ENCODE measurements around the gene SIPA1L3.

SIPA1L3 gene

GRCh38 chr19:38221919-38222830 lies 315.2 kb downstream of the SIPA1L3 start:
- TF ChIP-seq NFIC (IDR thresholded peaks at IDR 0.05) (no peak), ZBTB7A (IDR thresholded peaks at IDR 0.05; ENCODE audit: low read depth) (no peak), RAD21 (IDR thresholded peaks at IDR 0.05; ENCODE audit: low read depth) (no peak), CREB1 (IDR thresholded peaks at IDR 0.05; ENCODE audit: low read depth) (no peak)

- TF ChIP-seq TAF1 (IDR thresholded peaks at IDR 0.05; ENCODE audit: low read depth) (no peak), CEBPB (IDR thresholded peaks at IDR 0.05) (no peak), EP300 (IDR thresholded peaks at IDR 0.05; ENCODE audit: borderline replicate concordance) (no peak), FOXM1 (IDR thresholded peaks at IDR 0.05; ENCODE audit: borderline replicate concordance, low read depth) (no peak)
- TF ChIP-seq, protein P1, sequence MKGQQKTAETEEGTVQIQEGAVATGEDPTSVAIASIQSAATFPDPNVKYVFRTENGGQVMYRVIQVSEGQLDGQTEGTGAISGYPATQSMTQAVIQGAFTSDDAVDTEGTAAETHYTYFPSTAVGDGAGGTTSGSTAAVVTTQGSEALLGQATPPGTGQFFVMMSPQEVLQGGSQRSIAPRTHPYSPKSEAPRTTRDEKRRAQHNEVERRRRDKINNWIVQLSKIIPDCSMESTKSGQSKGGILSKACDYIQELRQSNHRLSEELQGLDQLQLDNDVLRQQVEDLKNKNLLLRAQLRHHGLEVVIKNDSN (IDR thresholded peaks at IDR 0.05): no peak
These were observed 316.1 kb downstream of the SIPA1L3 start for GRCh38 chr19:38223119-38223523.

DNA sequence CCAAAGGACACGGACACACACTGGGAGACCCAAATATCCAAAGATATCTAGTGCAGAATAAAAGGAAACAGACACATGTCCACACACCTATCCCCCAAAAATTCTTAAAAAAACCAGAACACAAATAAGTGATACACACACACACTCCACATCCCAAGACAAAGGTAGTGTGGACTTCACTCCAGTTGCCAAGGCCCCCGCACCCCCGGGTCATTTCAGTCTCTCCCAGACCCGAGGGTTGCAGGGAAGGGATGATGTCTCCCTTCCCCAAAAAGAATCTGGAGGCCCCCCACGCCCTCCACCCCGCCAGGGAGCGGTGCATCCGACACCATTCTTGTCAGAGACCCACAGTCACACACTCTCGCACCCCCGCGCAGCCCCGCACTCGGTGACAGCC lies 316.6 kb downstream of the SIPA1L3 start:
- TF ChIP-seq TAF1 (IDR thresholded peaks at IDR 0.05; ENCODE audit: low read depth): no peak
- TF ChIP-seq REST (IDR thresholded peaks at IDR 0.05; ENCODE audit: low read depth): no peak
- no peak for TF ChIP-seq FOXM1 (IDR thresholded peaks at IDR 0.05; ENCODE audit: borderline replicate concordance, low read depth)
- TF ChIP-seq EGR1 (IDR thresholded peaks at IDR 0.05): no peak

GRCh38 chr19:38224014-38224862 lies 317.2 kb downstream of the SIPA1L3 start, which contains the start of gene DPF1:
Gene DPF1, minus strand, starts transcription at chr19:38224222. Its CDS starts 80 bp downstream, at chr19:38224142.
- TF ChIP-seq TCF12 (IDR thresholded peaks at IDR 0.05; ENCODE audit: low read depth) (no peak), TAF1 (IDR thresholded peaks at IDR 0.05; ENCODE audit: low read depth) (peak; percentile 62; the same call in 1 of the 2 replicates), EGR1 (IDR thresholded peaks at IDR 0.05) (peak; percentile 96), NFIC (IDR thresholded peaks at IDR 0.05) (no peak), REST (IDR thresholded peaks at IDR 0.05; ENCODE audit: low read depth) (no peak), CEBPB (IDR thresholded peaks at IDR 0.05) (no peak), MAX (IDR thresholded peaks at IDR 0.05) (peak; percentile 81), CREB1 (IDR thresholded peaks at IDR 0.05; ENCODE audit: low read depth) (no peak), FOXM1 (IDR thresholded peaks at IDR 0.05; ENCODE audit: borderline replicate concordance, low read depth) (no peak), RAD21 (IDR thresholded peaks at IDR 0.05; ENCODE audit: low read depth) (no peak), YY1 (IDR thresholded peaks at IDR 0.05; ENCODE audit: low read depth) (peak; percentile 89), TEAD4 (IDR thresholded peaks at IDR 0.05) (0 out of 2 replicates have a peak, but pooled peaks have one; percentile 5), ZBTB7A (IDR thresholded peaks at IDR 0.05; ENCODE audit: low read depth) (peak; percentile 95), EP300 (IDR thresholded peaks at IDR 0.05; ENCODE audit: borderline replicate concordance) (no peak)
- TF ChIP-seq, protein P1 (IDR thresholded peaks at IDR 0.05): peak; percentile 82

- TF ChIP-seq ZBTB7A (IDR thresholded peaks at IDR 0.05; ENCODE audit: low read depth): no peak
- no peak for TF ChIP-seq YY1 (IDR thresholded peaks at IDR 0.05; ENCODE audit: low read depth)
- TF ChIP-seq, protein P1 (IDR thresholded peaks at IDR 0.05): no peak
- no peak for TF ChIP-seq FOXM1 (IDR thresholded peaks at IDR 0.05; ENCODE audit: borderline replicate concordance, low read depth)
- TF ChIP-seq CEBPB (IDR thresholded peaks at IDR 0.05): no peak
- no peak for TF ChIP-seq EGR1 (IDR thresholded peaks at IDR 0.05)
- no peak for TF ChIP-seq TEAD4 (IDR thresholded peaks at IDR 0.05)
- no peak for TF ChIP-seq REST (IDR thresholded peaks at IDR 0.05; ENCODE audit: low read depth)
- no peak for TF ChIP-seq EP300 (IDR thresholded peaks at IDR 0.05; ENCODE audit: borderline replicate concordance)
- TF ChIP-seq TAF1 (IDR thresholded peaks at IDR 0.05; ENCODE audit: low read depth): no peak
- no peak for TF ChIP-seq TCF12 (IDR thresholded peaks at IDR 0.05; ENCODE audit: low read depth)
- no peak for TF ChIP-seq MAX (IDR thresholded peaks at IDR 0.05)
- no peak for TF ChIP-seq RAD21 (IDR thresholded peaks at IDR 0.05; ENCODE audit: low read depth)
- no peak for TF ChIP-seq CREB1 (IDR thresholded peaks at IDR 0.05; ENCODE audit: low read depth)
- no peak for TF ChIP-seq NFIC (IDR thresholded peaks at IDR 0.05)
These were observed 320.4 kb downstream of the SIPA1L3 start for GRCh38 chr19:38227287-38228004.

All from Ishikawa (cell line).